Left lung (tissue), 10 donors: ENCODE results near the gene TMEM254. TPM values are rescaled to one million over a fixed set of nuclear protein-coding genes. Genes with fewer than 3 reads are reported as not detected.

Source experiments
- ATAC-seq: fragments of 200-7000 bp; cut with Tn5 transposase; one replicate; pipeline ENCODE4 v1.9.1; 2020; ENCODE audit warnings: moderate library complexity
- DNase-seq, 4 donors: peaks; one replicate each; pipeline ENCODE4 v3.0.0-alpha.2; 2013 to 2020
- H3K27ac ChIP-seq, 2 donors: fragments of 200-600 bp; sonication (generic) in 1 of 2; one replicate each; pipeline versions ENCODE4 v1.5.0 to v1.8.0; 2020 to 2021
- H3K27me3 ChIP-seq, 2 donors: fragments of 200-600 bp; sonication (generic) in 1 of 2; one replicate each; pipeline versions ENCODE4 v1.5.0 to v1.8.0; 2020 to 2021
- H3K36me3 ChIP-seq, 2 donors: fragments of 200-600 bp; sonication (generic) in 1 of 2; one replicate each; pipeline versions ENCODE4 v1.5.0 to v1.8.0; 2020 to 2021
- H3K4me1 ChIP-seq, 2 donors: fragments of 200-600 bp; one replicate each; pipeline ENCODE4 v1.8.0; 2021
- H3K4me3 ChIP-seq, 2 donors: fragments of 200-600 bp; sonication (generic) in 1 of 2; one replicate each; pipeline versions ENCODE4 v1.5.0 to v1.8.0; 2020 to 2021; ENCODE audit warnings: mild to moderate bottlenecking in 1 of 2
- H3K9me3 ChIP-seq, 2 donors: fragments of 200-600 bp; sonication (generic) in 1 of 2; one replicate each; pipeline versions ENCODE4 v1.5.0 to v1.8.0; 2020 to 2021
- intact Hi-C, 2 donors: fragments of 100-400 bp; cut with DNase I; formaldehyde crosslinking; loops; one replicate each; pipeline versions ENCODE4 v1.11.2 to v1.14.2; 2022
- polyA plus RNA-seq, 6 donors: library from polyadenylated mRNA; unstranded; fragments of 120-200 nt; gene quantifications; one replicate each; pipeline ENCODE4 v1.2.1, GENCODE V29; 2013; ENCODE audit not compliant: insufficient read length in 6 of 6
- total RNA-seq, 2 donors: library from RNA; stranded (reverse); fragmentation: NEBNext Ultra II Directional; extraction: Animal tissue kit (Norgen Biotek cat#: 25700); gene quantifications; one replicate each; pipeline ENCODE4 v1.2.1, GENCODE V29; 2021
- TF ChIP-seq, protein P1 (sequence below), 2 donors: fragments of 200-600 bp; sonication (generic) in 1 of 2; IDR thresholded peaks; one replicate each; pipeline versions ENCODE4 v1.5.0 to v1.8.0; 2021; ENCODE audit warnings: antibody characterized with exemption in 2 of 2
- donor health status: DM: no; HTN: yes; CAD: no.
- donor health status: DM: no; HTN: no; CAD: no.

TMEM254 gene
- total and polyA plus RNA-seq, 8 donors = 18.2 to 45.7 (median 44.0) TPM

- peaks cover 7 to 49% of the 10 kb centered on the region in 2 donors for H3K27me3 ChIP-seq
- peaks cover 4 to 11% of the 10 kb centered on the region in 2 donors for H3K4me1 ChIP-seq
- intact Hi-C loops = no loop called here
- no peaks in the 10 kb centered on the region for H3K36me3 ChIP-seq
- DNase-seq (no peak), ATAC-seq (peak; percentile 18)
- TF ChIP-seq, protein P1, sequence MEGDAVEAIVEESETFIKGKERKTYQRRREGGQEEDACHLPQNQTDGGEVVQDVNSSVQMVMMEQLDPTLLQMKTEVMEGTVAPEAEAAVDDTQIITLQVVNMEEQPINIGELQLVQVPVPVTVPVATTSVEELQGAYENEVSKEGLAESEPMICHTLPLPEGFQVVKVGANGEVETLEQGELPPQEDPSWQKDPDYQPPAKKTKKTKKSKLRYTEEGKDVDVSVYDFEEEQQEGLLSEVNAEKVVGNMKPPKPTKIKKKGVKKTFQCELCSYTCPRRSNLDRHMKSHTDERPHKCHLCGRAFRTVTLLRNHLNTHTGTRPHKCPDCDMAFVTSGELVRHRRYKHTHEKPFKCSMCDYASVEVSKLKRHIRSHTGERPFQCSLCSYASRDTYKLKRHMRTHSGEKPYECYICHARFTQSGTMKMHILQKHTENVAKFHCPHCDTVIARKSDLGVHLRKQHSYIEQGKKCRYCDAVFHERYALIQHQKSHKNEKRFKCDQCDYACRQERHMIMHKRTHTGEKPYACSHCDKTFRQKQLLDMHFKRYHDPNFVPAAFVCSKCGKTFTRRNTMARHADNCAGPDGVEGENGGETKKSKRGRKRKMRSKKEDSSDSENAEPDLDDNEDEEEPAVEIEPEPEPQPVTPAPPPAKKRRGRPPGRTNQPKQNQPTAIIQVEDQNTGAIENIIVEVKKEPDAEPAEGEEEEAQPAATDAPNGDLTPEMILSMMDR (IDR thresholded peaks at IDR 0.05) = no peak
- peak overlapping the region in 1 of 2 donors; percentile 26 for H3K27ac ChIP-seq
- no peak overlapping the region for H3K4me3 ChIP-seq
- no peaks in the 10 kb centered on the region for H3K9me3 ChIP-seq
Measured at GRCh38 chr10:80137031-80137862, 58.8 kb downstream of the TMEM254 start.

DNA sequence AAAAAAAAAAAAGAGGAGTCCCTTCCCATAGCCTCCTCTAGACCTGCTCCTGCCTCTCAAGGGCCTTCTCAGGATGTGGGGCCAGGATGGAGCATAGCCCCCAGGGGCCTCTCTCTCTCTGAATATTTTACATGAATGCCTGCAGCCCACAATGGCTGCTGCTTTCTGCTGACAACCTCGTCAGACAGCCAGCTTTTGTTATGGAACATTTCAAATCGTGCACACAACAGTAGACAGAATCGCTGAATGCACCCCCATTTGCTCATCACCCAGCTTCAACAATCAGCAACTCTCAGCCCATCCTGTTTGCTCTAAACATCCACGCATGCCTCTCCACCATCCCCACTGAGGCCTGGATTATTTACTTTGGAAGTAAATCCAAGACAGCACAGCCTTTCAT lies 59.5 kb downstream of the TMEM254 start:
- intact Hi-C loops = no loop called here
- no peak for DNase-seq
- Histone ChIP-seq H3K36me3 (no peaks in the 10 kb centered on the region), H3K9me3 (no peaks in the 10 kb centered on the region), H3K27ac (no peak overlapping the region), H3K4me1 (peaks cover 4% of the 10 kb centered on the region in 2 donors), H3K4me3 (no peak overlapping the region), H3K27me3 (peaks cover under 1 to 43% of the 10 kb centered on the region in 2 donors)
- no peak for ATAC-seq
- TF ChIP-seq, protein P1 (IDR thresholded peaks at IDR 0.05) = no peak

DNA sequence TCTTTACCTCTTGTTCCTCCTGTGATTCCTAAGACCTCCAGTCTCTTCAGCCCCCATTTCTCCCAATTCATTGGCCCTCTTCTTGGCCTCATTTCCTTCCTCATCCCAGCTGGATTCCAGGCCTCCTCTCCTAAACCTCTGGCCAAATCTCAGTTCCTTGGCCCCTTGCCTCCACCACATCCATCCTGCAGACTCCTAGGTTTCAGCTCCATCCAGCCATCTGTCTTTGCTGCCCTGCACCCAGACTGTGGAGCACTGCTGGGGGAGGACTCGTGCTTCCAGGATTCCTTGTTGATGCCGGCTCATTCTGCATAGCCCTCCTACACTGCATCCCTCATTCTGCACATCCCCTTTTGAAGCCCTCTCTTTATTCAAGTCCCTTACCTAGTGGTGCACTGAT lies 60.8 kb downstream of the TMEM254 start:
- TF ChIP-seq, protein P1 (IDR thresholded peaks at IDR 0.05) = no peak

GRCh38 chr10:80140251-80140650 lies 61.8 kb downstream of the TMEM254 start:
- no peaks in the 10 kb centered on the region for H3K9me3 ChIP-seq
- H3K27me3 ChIP-seq = peaks cover 0 to 24% of the 10 kb centered on the region in 2 donors
- intact Hi-C loops = loop anchor here (5.0 to 10.0 kb wide), 3 partner anchors 67 to 82 kb away; partner anchors contain the start of gene ANXA11 (in 1 of the 2)
- no peak overlapping the region for H3K27ac ChIP-seq
- DNase-seq (no peak), ATAC-seq (no peak)
- H3K4me1 ChIP-seq = peaks cover 15 to 16% of the 10 kb centered on the region in 2 donors
- no peaks in the 10 kb centered on the region for H3K36me3 ChIP-seq
- no peak overlapping the region for H3K4me3 ChIP-seq
- TF ChIP-seq, protein P1 (IDR thresholded peaks at IDR 0.05) = no peak

More for the DNA sequence above, 60.8 kb downstream of the TMEM254 start:
- no peak for ATAC-seq
- intact Hi-C loops = no loop called here
- no peaks in the 10 kb centered on the region for H3K36me3 ChIP-seq
- peaks cover 0 to 29% of the 10 kb centered on the region in 2 donors for H3K27me3 ChIP-seq
- no peak overlapping the region for H3K27ac ChIP-seq
- no peaks in the 10 kb centered on the region for H3K9me3 ChIP-seq
- peaks cover 6 to 9% of the 10 kb centered on the region in 2 donors for H3K4me1 ChIP-seq
- no peak for DNase-seq
- H3K4me3 ChIP-seq = no peak overlapping the region

GRCh38 chr10:80141696-80142460 lies 63.4 kb downstream of the TMEM254 start:
- intact Hi-C loops = loop anchor here (5.0 to 10.0 kb wide), 3 partner anchors 65 to 80 kb away; partner anchors contain the start of gene ANXA11 (in 1 of the 2)
- Histone ChIP-seq H3K36me3 (no peaks in the 10 kb centered on the region), H3K27me3 (peaks cover 0 to 24% of the 10 kb centered on the region in 2 donors), H3K4me1 (peaks cover 14 to 27% of the 10 kb centered on the region in 2 donors), H3K9me3 (no peaks in the 10 kb centered on the region), H3K27ac (no peak overlapping the region), H3K4me3 (no peak overlapping the region)
- no peak for ATAC-seq
- no peak for DNase-seq
- TF ChIP-seq, protein P1 (IDR thresholded peaks at IDR 0.05) = no peak
